Renal cortex interstitium (tissue), 11 donors: ENCODE results near the gene ARID1A. TPM values are rescaled to one million over a fixed set of nuclear protein-coding genes. Genes with fewer than 3 reads are reported as not detected.
"Not testable (repeated sequence)": the region's sequence is repeated elsewhere in the genome, so short reads cannot be mapped to it uniquely, and the experiment has no call there.

ENCODE experiments used
- DNase-seq, 11 donors: peaks; one replicate each; pipeline ENCODE4 v3.0.0-alpha.2; 2013; ENCODE audit warnings: low read depth in 9 of 11, low spot score in 4 of 11; ENCODE audit errors: extremely low read depth in 1 of 11
- polyA plus RNA-seq, 3 donors: library from polyadenylated mRNA; unstranded; fragments of 120-200 nt; gene quantifications; one replicate each; pipeline ENCODE4 v1.2.1, GENCODE V29; 2013; ENCODE audit not compliant: insufficient read length in 3 of 3

Gene ARID1A
- polyA plus RNA-seq, 3 donors, result 95.4 to 107 (median 100) TPM

DNA sequence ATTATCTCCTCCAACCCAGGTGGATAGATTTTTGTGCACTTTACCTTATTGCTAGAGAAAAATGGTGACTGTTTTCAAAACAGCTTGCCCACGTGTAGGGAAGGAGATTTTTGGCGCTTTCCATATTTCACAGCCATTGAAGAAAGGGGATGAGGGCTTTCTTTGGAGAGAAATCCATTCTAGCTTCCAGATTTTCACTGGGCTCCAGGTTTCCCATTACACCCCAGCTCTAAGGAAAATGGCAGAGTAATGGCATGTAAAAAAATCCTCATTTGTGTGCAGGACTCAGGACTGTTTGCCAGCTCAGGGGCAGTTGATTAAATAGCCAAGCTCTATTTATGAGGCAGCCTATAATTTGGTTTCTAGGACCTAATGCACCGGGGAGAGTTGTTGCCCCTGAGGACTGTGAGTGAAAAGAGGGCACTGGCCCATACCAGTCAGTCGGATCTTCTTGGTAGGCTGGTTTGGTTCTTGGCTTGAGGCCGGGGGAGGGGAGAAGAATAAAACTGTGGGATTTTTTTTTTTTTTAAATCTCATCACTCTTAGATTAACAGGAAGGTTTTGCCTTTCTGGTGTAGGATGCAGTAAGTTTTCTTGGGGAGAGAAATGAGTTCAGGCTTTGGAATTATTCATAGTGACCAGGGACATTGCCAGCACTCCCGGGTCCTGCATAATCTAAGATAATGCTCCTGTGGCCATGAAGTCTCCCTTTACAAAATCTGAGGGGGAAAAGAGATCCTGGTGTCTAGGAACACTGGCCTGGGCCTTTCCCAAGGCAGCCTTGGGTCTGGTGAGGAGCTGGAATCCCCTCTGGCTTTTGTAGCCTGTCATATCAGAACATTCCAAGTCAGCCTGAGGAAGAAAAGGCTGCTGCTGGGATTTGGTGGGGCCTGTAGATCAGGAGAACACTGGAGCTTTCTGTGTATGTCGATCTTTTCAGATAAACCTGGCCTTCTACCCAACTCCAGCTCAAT is 1.9 kb upstream of the ARID1A start:
- DNase-seq, result no peak

DNA sequence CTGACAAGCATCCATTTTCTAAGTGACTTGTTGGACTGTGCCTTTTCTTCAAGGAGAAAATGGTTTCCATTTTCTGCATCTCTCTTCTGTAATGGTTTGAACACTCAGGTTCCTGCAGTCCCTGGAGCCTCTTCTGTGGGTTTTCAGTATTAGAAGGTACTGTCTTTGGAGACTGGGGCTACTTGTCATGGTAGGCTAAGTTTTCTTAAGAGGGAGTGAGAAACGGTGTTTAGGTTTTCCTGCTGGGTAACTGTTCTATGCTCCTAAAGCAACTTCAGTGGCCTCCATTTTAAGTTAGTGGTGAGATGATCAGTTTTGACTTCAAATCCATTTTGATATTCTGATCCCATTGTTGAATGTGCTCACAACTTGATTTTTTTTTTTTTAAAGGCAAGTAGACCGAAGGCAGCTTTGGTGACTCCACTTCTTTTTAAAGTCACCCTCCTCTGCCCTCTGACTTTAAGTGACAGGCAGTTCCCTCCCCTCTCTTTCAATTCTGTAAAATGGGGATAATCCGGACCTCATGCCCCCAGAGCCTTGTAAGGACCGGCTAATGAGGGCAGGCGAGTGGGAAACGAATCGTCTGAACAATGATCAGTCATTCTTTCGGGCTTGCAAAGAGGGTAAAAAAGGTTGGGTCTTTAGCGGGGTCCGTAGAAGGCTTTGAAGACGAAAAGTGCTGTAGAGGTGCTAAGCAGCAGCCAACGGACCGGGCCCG is 1.0 kb upstream of the ARID1A start:
- DNase-seq, result no peak

DNA sequence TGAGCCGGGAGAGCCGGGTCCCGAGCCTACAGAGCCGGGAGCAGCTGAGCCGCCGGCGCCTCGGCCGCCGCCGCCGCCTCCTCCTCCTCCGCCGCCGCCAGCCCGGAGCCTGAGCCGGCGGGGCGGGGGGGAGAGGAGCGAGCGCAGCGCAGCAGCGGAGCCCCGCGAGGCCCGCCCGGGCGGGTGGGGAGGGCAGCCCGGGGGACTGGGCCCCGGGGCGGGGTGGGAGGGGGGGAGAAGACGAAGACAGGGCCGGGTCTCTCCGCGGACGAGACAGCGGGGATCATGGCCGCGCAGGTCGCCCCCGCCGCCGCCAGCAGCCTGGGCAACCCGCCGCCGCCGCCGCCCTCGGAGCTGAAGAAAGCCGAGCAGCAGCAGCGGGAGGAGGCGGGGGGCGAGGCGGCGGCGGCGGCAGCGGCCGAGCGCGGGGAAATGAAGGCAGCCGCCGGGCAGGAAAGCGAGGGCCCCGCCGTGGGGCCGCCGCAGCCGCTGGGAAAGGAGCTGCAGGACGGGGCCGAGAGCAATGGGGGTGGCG is 371 bp downstream of the ARID1A start:
- DNase-seq, result no peak

DNA sequence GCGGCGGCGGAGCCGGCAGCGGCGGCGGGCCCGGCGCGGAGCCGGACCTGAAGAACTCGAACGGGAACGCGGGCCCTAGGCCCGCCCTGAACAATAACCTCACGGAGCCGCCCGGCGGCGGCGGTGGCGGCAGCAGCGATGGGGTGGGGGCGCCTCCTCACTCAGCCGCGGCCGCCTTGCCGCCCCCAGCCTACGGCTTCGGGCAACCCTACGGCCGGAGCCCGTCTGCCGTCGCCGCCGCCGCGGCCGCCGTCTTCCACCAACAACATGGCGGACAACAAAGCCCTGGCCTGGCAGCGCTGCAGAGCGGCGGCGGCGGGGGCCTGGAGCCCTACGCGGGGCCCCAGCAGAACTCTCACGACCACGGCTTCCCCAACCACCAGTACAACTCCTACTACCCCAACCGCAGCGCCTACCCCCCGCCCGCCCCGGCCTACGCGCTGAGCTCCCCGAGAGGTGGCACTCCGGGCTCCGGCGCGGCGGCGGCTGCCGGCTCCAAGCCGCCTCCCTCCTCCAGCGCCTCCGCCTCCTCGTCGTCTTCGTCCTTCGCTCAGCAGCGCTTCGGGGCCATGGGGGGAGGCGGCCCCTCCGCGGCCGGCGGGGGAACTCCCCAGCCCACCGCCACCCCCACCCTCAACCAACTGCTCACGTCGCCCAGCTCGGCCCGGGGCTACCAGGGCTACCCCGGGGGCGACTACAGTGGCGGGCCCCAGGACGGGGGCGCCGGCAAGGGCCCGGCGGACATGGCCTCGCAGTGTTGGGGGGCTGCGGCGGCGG is 1.0 kb downstream of the ARID1A start:
- no peak for DNase-seq

DNA sequence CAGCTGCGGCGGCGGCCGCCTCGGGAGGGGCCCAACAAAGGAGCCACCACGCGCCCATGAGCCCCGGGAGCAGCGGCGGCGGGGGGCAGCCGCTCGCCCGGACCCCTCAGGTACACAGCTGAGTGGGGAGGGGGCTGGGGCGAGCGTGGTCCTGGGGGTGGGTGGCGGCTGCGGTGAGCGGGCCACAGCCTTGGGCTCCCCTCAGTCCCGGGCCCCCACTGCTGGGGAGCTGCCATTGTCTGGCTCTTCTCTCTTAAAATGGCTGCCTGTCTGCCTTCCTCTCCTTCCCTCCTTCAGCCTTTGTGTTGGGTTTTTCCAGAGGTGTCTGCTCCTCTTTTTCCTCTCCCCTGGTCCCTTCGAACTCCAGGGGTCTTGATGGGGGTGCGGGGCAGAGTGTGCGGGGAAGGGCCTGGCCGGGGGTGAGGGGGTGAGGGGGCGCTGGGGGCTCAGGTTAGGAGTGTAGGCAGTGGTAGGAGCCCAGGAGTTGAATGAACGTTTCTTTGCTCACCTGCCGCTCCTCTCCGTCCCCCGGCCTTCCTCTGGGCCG is 1.7 kb downstream of the ARID1A start:
- DNase-seq, result no peak

DNA sequence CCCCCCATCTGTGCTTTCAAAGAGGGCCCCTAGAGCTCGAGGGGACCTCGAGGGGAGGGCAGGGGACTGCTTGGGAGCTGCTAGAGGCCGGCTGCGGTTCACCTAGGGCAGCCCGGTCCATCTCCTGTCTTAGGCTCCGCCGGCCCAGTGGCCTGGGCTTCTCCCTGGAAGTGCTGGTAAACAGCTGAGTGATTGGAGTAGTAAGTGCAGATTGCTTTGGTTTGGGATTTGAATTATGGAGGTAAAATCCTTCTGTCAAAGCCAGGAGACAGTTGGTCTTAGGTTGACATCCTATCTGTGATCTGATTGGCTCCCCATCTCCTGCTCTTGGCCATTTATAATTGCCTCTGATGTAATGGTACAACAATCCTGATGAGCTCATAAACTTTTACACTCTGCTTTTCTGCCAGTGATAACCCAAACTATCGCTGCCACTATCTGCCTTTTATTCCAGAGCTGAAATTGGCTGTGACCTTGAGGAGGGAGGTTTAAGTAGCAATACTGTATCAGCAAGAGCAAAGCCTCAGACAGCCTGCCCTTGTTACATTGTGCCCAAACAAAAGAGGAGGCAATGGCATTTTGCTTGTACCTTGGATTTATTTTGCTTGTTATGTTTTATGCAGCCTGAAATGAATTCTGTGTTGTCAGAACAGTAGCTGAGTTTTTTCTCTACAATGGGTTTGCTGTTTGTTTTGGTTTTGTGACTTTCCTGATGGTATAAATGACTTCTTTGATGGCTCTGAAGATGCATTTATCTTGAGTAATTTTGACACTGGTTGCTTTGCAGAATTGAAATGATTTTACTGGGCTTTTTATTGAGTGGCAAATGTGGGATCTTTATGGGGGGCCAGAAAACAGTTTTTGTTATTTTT is 2.4 kb downstream of the ARID1A start:
- peak in 8 of 11 donors; percentile 76 to 92 (median 85) for DNase-seq

DNA sequence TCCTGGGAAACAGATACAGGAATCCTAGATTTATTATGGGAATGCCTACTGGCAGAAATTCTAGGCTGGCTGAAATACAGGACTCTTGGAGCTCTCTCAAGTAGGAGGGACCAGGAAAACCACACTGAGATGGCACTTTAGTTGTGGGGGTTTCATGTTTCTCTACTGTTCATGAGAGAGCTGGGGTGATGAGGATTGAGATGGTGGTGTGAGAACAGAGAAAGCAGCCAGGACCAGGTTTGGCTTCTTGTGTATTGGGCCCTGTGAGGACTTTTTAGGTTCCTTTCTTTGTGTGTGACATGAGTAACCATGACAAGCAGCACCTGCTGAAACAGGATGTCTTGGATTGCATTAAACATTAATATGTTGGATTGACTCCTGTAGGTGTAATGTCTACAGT is 4.9 kb downstream of the ARID1A start:
- DNase-seq, result no peak

DNA sequence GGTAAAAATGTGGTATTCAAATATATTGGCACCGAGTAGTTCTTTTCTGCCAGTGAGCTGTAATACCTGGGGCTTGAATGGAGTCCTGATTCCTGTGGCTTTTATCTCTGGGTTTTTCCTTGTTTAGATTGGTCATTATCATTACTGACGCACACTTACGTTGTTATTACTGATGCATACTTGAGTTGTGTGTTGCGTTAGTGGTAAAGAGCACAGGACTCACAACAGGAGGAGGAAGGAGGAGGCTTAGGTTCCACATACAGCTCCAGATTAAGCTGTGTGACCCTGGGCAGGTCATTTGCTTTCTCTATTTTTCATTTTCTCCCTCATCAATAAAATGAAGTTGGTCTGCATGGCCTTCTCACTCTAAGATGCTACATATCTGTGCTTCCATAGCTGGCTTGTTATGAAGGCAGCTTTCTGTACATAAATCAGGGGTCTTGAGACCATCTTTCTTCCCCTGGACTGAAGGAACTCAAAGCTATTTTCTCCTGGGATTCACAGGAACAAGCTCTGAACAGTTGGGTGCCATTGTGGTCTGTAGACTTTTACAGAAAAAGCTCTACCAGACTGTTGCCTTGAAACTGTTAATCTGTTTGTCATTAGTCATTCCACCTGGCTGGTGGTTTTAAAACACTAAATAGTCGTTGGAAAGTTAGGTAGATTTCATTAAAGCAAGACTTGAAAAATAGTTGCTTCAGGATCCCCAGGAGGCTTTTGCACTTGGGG is 5.6 kb downstream of the ARID1A start:
- DNase-seq, result no peak

DNA sequence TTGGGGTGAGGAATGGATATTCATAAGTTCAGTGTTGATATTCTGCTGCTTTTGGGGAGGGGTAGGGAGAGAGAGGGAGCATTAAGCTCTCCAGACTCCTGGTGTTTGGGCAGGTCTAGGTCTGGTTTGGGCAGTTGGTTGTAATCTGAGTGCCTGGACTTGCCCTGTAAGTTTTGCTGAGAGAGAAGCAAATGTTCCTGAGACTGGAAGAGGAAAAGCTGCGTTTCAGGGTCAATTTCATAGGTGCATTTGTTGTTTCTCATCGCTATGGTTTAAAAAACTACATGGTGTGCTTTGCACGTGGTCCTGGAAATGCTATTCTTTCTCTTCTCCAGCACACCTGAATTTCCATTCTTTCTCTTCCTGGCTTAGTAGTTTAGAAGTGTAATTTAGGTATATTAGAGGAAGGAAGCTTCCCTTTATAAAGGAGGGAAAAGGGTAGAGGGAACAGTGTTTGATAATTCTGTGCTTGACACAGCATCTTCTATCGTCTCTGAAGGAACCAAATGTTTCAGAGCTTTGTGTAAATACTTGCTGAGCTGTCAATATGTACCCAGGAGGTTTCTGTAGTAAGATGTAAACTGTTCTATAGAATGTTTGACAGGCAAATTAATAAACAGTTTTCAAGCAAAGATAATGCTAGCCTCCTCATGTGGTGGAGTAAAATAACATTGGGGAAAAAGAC is 6.3 kb downstream of the ARID1A start:
- DNase-seq, result no peak

DNA sequence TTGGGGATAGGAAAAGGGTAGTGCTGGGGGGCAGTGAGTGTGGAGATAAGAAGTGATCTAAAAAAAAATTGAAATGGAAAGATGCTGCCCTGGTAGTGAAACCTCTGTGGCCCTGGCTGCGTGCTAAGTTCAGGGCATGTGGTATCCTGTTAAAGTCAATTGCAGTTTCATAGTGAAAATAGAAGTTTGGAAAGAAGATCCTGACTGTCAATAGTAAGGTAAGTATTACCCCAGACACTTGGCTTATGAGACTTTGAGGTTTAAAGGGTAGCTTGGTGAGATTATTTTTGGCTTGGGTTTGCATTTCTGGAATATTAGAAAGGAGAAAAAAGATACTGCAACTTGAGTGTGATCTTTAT is 6.8 kb downstream of the ARID1A start:
- no peak for DNase-seq

DNA sequence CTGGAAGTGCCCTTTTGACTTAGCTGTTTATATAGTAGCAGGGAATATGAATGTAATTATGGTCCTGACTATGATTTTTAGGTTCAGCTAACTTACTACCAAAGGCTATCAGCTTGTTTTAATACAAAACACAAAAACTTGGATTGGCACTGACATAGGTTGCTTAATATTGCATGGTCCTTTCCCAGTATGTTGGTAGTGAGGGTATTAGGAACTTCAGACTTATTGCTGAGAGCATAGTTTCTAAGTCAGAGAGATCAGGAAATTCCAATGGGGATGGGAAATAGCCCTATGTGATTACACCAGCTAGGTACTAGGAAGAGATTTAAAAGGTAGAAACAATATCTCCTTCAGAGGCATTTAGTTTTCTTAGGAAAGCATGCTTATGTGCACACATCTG is 7.7 kb downstream of the ARID1A start:
- no peak for DNase-seq

DNA sequence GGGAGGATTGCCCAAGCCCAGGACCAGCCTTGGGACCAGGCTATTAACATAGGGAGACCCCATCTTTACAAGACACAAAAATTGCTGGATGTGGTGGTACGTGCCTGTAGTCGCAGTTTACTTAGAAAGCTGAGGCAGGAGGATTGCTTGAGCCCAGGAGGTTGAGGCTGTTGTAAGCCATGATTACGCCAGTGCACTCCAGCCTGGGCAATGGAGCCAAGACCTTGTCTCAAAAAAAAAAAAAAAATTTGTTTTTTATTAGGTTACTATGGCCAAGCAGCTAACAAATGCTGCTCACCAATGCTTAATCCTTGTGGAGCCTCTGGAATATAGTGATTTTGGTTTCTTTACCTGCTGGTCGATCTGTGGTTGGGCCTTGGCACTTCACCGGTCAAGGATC is 8.8 kb downstream of the ARID1A start:
- no peak for DNase-seq

DNA sequence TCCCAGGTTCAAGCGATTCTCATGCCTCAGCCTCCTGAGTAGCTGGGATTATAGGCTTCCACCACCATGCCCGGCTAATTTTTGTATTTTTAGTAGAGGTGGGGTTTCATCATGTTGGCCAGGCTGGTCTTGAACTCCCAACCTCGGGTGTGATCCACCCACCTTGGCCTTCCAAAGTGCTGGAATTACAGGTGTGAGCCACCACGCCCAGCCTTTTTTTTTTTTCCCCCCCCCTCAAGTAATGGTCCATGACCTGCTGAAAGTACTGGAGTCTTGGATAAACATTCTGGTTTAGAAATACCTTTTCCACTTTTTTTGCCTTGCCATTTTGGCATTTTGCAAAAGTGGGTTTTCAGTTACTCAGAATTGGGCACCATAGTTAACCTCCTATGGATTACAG is 9.4 kb downstream of the ARID1A start:
- not testable (repeated sequence) for DNase-seq

DNA sequence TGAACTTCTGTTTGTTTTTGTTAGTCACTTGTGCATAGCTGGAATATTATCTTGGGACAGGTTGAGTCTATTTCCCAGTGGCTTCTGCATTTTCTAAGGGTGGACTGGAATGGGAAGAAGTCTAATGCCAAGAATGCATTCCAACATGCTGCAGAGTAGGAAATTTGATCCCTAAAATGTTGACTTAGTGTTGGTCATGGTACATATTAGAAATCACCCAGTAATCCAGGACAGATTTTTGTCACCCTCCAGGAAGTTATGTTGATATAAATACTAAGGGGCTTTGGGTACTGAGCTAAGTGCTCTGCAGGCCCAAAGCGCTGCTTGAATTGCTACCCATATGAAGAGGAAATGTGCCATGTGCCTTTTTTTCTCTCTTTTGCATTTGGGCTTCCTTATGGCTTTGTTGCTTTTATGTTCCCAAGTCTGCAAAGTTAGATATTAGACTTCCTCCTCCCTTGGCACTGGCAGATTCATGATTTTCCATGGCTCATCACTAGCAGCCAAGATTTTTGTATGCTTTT is 10.0 kb downstream of the ARID1A start:
- DNase-seq, result no peak

DNA sequence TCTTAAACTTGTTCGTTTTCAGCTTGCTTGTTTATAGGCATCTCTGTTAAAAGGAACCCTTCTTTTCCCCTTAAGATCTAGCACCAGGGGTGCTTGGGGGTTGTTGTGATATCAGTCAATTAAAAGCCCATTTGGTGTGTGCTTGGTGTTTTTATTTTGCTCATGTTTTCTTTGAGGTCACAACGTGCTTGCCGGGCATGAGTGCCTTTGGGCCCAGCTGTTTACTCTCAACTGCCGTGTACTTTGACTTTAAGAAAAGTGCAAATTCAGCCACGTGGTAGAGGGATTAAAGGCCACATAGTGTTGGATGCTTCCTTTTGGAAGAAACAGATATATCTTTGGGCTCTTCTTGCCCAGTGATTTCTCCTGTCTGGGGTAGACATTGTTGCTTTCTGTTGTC is 10.5 kb downstream of the ARID1A start:
- no peak for DNase-seq

DNA sequence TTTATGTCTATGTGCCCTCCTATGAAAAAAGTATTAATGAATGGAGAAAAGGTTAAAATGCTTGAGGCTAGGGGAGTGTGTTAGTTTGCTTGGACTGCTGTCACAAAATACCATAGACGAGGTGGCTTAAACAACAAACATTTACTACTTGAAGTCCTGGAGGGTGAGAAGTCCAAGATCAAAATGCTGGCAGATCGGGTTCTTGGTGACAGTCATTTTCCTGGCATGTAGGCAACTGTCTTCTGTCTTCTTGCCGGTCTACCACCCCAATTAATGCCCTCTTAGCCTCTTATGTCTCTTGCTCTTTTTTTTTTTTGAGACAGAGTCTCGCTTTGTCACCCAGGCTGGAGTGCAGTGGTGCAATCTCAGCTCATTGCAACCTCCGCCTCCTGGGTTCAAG is 15.0 kb downstream of the ARID1A start:
- no peak for DNase-seq

DNA sequence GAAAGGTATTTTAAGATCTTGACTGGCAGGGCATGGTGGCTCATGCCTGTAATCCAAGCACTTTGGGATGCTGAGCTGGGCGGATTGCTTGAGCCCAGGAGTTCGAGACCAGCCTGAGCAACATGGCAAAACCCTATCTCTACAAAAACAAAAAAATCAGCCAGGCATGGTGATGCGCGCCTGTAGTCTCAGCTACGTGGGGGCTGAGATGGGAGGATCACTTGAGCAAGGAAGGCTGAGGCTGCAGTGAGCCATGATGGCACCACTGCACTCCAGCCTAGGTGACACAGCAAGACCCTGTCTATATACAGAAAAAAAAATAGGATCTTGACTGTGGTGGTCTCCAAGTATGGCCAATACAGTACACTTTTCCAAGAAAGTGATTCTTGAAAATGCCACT is 16.0 kb downstream of the ARID1A start:
- DNase-seq, result no peak
